ENCODE measurements around the gene NPM3.

GRCh38 chr10:101736666-101737065 lies 46.6 kb downstream of the NPM3 start:
- no peak for TF ChIP-seq YY1 (IDR thresholded peaks at IDR 0.05)
- TF ChIP-seq CTCF (IDR thresholded peaks at IDR 0.05; ENCODE audit: low read depth, low read length, missing input control) = no peak
- TF ChIP-seq EGR1 (IDR thresholded peaks at IDR 0.05; ENCODE audit: low read depth in 2 of 2) = no peak
- no peak for TF ChIP-seq RAD21 (IDR thresholded peaks at IDR 0.05)
- no peak for TF ChIP-seq GABPA (IDR thresholded peaks at IDR 0.05 in 1 of 2, conservative IDR thresholded peaks at IDR 0.05 in 1 of 2)
- TF ChIP-seq SP1 (IDR thresholded peaks at IDR 0.05) = no peak
- no peak for TF ChIP-seq TAF1 (conservative IDR thresholded peaks at IDR 0.05)
- TF ChIP-seq RXRA (IDR thresholded peaks at IDR 0.05) = no peak
- TF ChIP-seq ATF3 (IDR thresholded peaks at IDR 0.05) = no peak
- TF ChIP-seq REST (IDR thresholded peaks at IDR 0.05) = no peak
